Tibial nerve (tissue), 4 donors: Measurements from ENCODE around the gene SLC12A2. TPM values are rescaled to one million over a fixed set of nuclear protein-coding genes. Genes with fewer than 3 reads are reported as not detected.
A peak's percentile ranks its signal among the peaks of the same experiment; 100 is the strongest.

Experiments used
- DNase-seq, 2 donors: peaks; one replicate each; pipeline ENCODE4 v3.0.0-alpha.2; 2019; ENCODE audit warnings: low spot score in 2 of 2
- H3K27ac ChIP-seq, 4 donors: fragments of 200-600 bp; sonication (generic) in 3 of 4; one replicate each; pipeline ENCODE4 v1.5.1; 2017 to 2019; ENCODE audit warnings: mild to moderate bottlenecking in 1 of 4
- H3K27me3 ChIP-seq, 2 donors: fragments of 200-600 bp; sonication (generic) in 1 of 2; one replicate each; pipeline versions ENCODE4 v1.5.1 to v1.6.0; 2017 to 2019
- H3K36me3 ChIP-seq, 3 donors: fragments of 200-600 bp; sonication (generic); one replicate each; pipeline ENCODE4 v1.5.1; 2018 to 2019
- H3K4me1 ChIP-seq, 4 donors: fragments of 200-600 bp; sonication (generic) in 3 of 4; one replicate each; pipeline ENCODE4 v1.5.1; 2017 to 2019
- H3K4me3 ChIP-seq, 4 donors: fragments of 200-600 bp; sonication (generic) in 3 of 4; one replicate each; pipeline ENCODE4 v1.5.1; 2017 to 2019; ENCODE audit warnings: mild to moderate bottlenecking in 1 of 4, moderate library complexity in 1 of 4
- H3K9me3 ChIP-seq, 4 donors: fragments of 200-600 bp; sonication (generic) in 3 of 4; one replicate each; pipeline ENCODE4 v1.5.1; 2017 to 2019
- EP300 ChIP-seq, 2 donors: sonication (generic); formaldehyde crosslinking; IDR thresholded peaks; one replicate each; pipeline ENCODE4 v1.6.1; 2017; ENCODE audit warnings: antibody characterized with exemption in 2 of 2, mild to moderate bottlenecking in 1 of 2
- POLR2A ChIP-seq, 2 donors: fragments of 450-650 bp; IDR thresholded peaks; one replicate each; pipeline ENCODE4 v1.6.1; 2017; ENCODE audit warnings: antibody characterized with exemption in 2 of 2, mild to moderate bottlenecking in 2 of 2, moderate library complexity in 2 of 2
- WGBS, 2 donors: methylation state at CpG; one replicate each; pipeline ENCODE4 v1.1.5; 2018; 5-methylcytosine and 5-hydroxymethylcytosine counted together
- total RNA-seq, 4 donors: library from RNA; depleted of rRNA; stranded (reverse); fragments of >200 nt; gene quantifications; one replicate each; pipeline ENCODE4 v1.1.0, GENCODE V29; 2016
- TF ChIP-seq, protein P1 (sequence below), 5 experiments: fragments of 200-600 bp in 3 of 5; fragments of 450-650 bp in 2 of 5; sonication (generic) in 3 of 5; IDR thresholded peaks; one replicate each; pipeline ENCODE4 v1.5.1; 2016 to 2019; ENCODE audit warnings: antibody characterized with exemption in 5 of 5, mild to moderate bottlenecking in 3 of 5, moderate library complexity in 2 of 5

The SLC12A2 gene
- total RNA-seq, 4 donors from 2014 or later = 49.8 to 93.1 (median 85.3) TPM

DNA sequence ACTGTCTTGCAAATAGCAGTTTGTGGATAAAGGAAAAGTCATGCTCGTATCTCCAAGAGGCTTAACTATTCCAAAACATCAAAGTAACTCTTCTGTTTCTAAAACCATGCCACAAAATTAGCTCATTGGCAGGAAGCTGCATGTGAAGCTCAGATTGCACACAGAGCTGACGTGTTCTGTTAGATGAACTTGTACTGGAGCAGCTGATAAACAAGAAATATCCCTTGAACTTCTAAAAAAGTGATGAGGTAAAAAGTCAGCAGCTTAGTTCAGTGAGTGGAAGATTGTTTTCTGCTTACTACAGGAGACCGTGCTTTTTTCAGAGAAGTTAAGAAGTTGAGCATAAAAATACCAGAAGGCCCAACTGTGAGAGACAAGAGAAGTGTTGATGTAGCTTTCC, 113.2 kb downstream of the SLC12A2 start:
- no peaks in the 10 kb centered on the region for H3K9me3 ChIP-seq
- no peak overlapping the region for H3K27ac ChIP-seq
- peaks cover 0 to 26% (median 0%) of the 10 kb centered on the region in 3 donors for H3K36me3 ChIP-seq
- no peak overlapping the region for H3K4me3 ChIP-seq
- peaks cover 0 to 10% (median 0%) of the 10 kb centered on the region in 4 donors for H3K4me1 ChIP-seq
- H3K27me3 ChIP-seq = no peaks in the 10 kb centered on the region
- TF ChIP-seq, protein P1, sequence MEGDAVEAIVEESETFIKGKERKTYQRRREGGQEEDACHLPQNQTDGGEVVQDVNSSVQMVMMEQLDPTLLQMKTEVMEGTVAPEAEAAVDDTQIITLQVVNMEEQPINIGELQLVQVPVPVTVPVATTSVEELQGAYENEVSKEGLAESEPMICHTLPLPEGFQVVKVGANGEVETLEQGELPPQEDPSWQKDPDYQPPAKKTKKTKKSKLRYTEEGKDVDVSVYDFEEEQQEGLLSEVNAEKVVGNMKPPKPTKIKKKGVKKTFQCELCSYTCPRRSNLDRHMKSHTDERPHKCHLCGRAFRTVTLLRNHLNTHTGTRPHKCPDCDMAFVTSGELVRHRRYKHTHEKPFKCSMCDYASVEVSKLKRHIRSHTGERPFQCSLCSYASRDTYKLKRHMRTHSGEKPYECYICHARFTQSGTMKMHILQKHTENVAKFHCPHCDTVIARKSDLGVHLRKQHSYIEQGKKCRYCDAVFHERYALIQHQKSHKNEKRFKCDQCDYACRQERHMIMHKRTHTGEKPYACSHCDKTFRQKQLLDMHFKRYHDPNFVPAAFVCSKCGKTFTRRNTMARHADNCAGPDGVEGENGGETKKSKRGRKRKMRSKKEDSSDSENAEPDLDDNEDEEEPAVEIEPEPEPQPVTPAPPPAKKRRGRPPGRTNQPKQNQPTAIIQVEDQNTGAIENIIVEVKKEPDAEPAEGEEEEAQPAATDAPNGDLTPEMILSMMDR (IDR thresholded peaks at IDR 0.05) = no peak
- TF ChIP-seq POLR2A (IDR thresholded peaks at IDR 0.05) (no peak), EP300 (IDR thresholded peaks at IDR 0.05) (no peak)
- DNase-seq = no peak
- WGBS, 2 donors = 70 to 71% methylated on average over 3 of the region's 3 CpGs

DNA sequence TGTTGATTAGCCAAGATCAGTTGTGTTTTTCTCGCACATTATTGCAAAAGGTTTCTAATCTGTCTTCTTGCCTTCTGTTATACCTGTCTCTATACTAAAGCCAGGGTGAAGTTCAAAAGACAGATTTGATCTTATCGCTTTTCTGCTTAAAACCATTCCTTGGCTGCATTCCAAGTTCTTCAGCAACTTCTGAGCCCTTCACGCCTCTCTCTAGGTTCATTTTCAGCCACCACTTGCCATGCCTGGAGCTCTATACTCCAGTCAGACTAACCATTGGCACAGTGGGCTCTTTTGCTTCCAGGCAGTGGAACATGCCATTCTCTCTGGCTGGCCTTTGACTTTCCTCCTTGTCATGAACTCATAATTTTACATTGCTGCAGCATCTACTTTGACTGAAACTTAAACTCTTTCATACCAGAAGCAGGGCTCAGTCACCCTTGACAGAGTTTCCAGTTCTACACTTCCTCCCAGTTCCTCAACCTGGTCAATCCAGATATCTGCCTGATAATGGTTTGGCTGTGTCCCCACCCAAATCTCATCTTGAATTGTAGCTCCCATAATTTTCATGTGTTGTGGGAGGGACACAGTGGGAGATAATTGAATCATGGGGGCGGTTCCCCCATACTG, 114.4 kb downstream of the SLC12A2 start:
- no peak overlapping the region for H3K27ac ChIP-seq
- H3K36me3 ChIP-seq = peaks cover 0 to 15% (median 0%) of the 10 kb centered on the region in 3 donors
- WGBS, 2 donors = 91 to 93% methylated on average over 4 of the region's 4 CpGs
- no peaks in the 10 kb centered on the region for H3K9me3 ChIP-seq
- no peak for DNase-seq
- H3K4me1 ChIP-seq = peaks cover 0 to 10% (median 0%) of the 10 kb centered on the region in 4 donors
- TF ChIP-seq EP300 (IDR thresholded peaks at IDR 0.05) (no peak), POLR2A (IDR thresholded peaks at IDR 0.05) (no peak)
- TF ChIP-seq, protein P1 (IDR thresholded peaks at IDR 0.05) = no peak
- H3K27me3 ChIP-seq = no peaks in the 10 kb centered on the region
- no peak overlapping the region for H3K4me3 ChIP-seq

DNA sequence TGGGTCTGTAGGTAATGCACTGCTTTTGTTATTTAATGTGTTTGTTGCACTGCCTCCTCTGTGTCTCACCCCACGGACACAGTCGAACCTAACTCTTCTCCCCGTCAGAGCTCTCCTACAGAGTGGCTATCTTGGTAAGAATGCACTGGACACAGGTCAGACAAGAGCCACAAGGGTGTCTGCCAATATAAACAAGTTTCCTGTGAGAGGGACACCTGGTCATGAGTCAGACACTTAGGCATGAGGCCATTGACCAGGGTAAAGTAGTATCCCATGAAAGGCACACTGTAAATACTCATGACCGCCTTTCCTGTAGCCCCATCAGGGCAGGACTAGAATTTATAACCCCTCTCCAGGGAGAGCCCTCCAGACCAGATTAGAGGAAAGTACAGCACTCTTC, 115.5 kb downstream of the SLC12A2 start:
- Histone ChIP-seq H3K4me1 (peaks cover 0 to 10% (median 0%) of the 10 kb centered on the region in 4 donors), H3K9me3 (no peaks in the 10 kb centered on the region), H3K4me3 (no peak overlapping the region), H3K36me3 (peaks cover 0 to 11% (median 0%) of the 10 kb centered on the region in 3 donors), H3K27ac (no peak overlapping the region), H3K27me3 (no peaks in the 10 kb centered on the region)
- WGBS, 2 donors = 63 to 74% methylated on average over 4 of the region's 4 CpGs
- DNase-seq = no peak
- TF ChIP-seq POLR2A (IDR thresholded peaks at IDR 0.05) = no peak
- TF ChIP-seq, protein P1 (IDR thresholded peaks at IDR 0.05) = no peak
- TF ChIP-seq EP300 (IDR thresholded peaks at IDR 0.05) = peak in 1 of 2 donors; percentile 15

DNA sequence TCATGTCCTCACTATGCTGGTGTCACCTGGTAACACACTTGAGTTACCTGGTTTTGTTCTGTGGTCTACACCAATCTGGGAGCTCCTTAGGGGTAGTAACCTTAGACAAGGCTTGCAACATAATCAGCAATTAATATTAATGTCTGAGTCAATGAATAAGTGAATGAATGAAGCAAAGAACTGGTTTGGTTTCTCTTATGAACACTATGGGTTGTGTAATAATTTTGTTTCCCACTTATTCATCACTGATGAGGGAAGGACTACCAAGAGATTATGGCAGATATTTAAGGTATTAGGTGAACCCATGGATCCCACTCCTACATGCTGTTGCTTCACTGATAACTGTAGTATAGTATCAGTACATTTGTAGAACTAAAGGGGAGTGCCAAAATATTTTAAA, 116.0 kb downstream of the SLC12A2 start:
- no peak overlapping the region for H3K4me3 ChIP-seq
- no peaks in the 10 kb centered on the region for H3K27me3 ChIP-seq
- H3K9me3 ChIP-seq = no peaks in the 10 kb centered on the region
- H3K27ac ChIP-seq = no peak overlapping the region
- H3K4me1 ChIP-seq = peaks cover 0 to 10% (median 0%) of the 10 kb centered on the region in 4 donors
- H3K36me3 ChIP-seq = peaks cover 0 to 11% (median 0%) of the 10 kb centered on the region in 3 donors
- DNase-seq = no peak
- TF ChIP-seq, protein P1 (IDR thresholded peaks at IDR 0.05) = no peak
- no peak for TF ChIP-seq POLR2A (IDR thresholded peaks at IDR 0.05)
- no peak for TF ChIP-seq EP300 (IDR thresholded peaks at IDR 0.05)

DNA sequence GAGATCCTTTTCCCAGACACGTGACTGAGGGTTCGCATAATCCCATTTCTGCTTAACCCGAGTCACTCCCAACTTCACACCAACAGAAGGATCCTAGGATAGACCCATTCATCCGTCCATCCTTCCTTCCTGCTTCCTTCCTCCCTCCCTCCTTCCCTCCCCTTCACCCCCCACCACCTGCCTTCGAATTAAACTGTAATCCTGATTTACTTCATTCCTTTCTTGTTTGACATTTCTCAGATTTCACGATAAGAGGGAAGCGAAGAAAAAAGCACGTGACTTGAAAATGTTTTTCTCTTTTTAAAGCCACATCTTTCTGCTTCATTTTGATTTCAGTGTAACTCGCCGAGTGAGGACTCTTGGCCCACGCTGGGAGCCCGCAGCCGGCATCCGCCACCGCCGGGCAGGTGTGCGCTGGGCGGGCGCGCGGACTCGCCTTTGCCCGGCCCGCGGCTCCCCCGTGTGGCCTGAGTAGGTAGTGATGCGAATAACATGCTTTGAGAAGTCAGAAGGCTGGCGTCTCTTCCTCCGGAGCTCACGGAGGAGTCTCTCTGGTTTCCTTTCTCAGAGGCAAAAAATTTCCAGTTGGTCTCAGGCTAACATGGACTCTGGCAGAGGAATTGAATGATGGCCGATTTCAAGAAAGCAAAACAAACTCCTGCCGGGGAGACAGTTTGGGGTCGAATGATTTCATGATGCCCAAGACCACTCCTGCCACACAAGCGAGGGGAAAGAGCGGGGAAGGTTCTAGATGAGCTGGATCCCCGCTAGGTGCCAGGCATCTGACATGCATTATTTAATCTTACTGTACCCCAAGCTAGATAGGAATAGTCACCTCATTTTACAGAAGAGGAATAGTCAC, 117.7 kb downstream of the SLC12A2 start:
- H3K4me3 ChIP-seq = peak overlapping the region in 1 of 4 donors; percentile 32
- WGBS, 2 donors = 13 to 15% methylated on average over 36 of the region's 36 CpGs
- DNase-seq = peak; percentile 83 to 90
- TF ChIP-seq, protein P1 (IDR thresholded peaks at IDR 0.05) = peak; percentile 83 to 91 (median 85)
- no peak for TF ChIP-seq POLR2A (IDR thresholded peaks at IDR 0.05)
- TF ChIP-seq EP300 (IDR thresholded peaks at IDR 0.05) = no peak
- no peaks in the 10 kb centered on the region for H3K27me3 ChIP-seq
- peaks cover 0 to 11% (median 0%) of the 10 kb centered on the region in 3 donors for H3K36me3 ChIP-seq
- H3K27ac ChIP-seq = peak overlapping the region in 1 of 4 donors; percentile 22
- peaks cover 0 to 10% (median 0%) of the 10 kb centered on the region in 4 donors for H3K4me1 ChIP-seq
- no peaks in the 10 kb centered on the region for H3K9me3 ChIP-seq
